Activated CD4-positive, CD25-positive, alpha-beta regulatory T cell (primary cell): ENCODE data around the gene UBE2M.
"Not testable (repeated sequence)": the region's sequence is repeated elsewhere in the genome, so short reads cannot be mapped to it uniquely, and the experiment has no call there.

ENCODE experiments used
- DNase-seq, 4 experiments: peaks; one replicate each; lab custom pipeline; 2025; lab: John Stamatoyannopoulos, UW

UBE2M gene

GRCh38 chr19:58513213-58513693, 45.2 kb downstream of the UBE2M start:
- no peak for DNase-seq

GRCh38 chr19:58511353-58512208, 46.8 kb downstream of the UBE2M start, which contains the start of gene SLC27A5:
SLC27A5 (minus strand) TSS chr19:58511992; CDS start chr19:58511955, 37 bp downstream.
- no peak for DNase-seq

GRCh38 chr19:58510084-58510862, 48.1 kb downstream of the UBE2M start:
- DNase-seq: no peak

GRCh38 chr19:58509731-58510083, 48.7 kb downstream of the UBE2M start:
- DNase-seq: no peak

- DNase-seq: not testable (repeated sequence)
These were observed 50.7 kb downstream of the UBE2M start for GRCh38 chr19:58507602-58508223.
